ENCODE measurements around the gene ERCC8.

GRCh38 chr5:60916646-60917045, 28.2 kb downstream of the ERCC8 start:
- TF ChIP-seq MEF2A (IDR thresholded peaks at IDR 0.05; ENCODE audit: insufficient read depth, low read depth, low read length) = no peak
- TF ChIP-seq HCFC1 (IDR thresholded peaks at IDR 0.05; ENCODE audit: low read length) = no peak
- no peak for TF ChIP-seq CTCF (IDR thresholded peaks at IDR 0.05 in 2 of 3, conservative IDR thresholded peaks at IDR 0.05 in 1 of 3; ENCODE audit: control insufficient read depth in 2 of 3, extremely low read depth in 1 of 3, insufficient read depth in 1 of 3, low read depth in 3 of 3, low read length in 3 of 3)
- no peak for TF ChIP-seq PAX8 (IDR thresholded peaks at IDR 0.05)
- no peak for TF ChIP-seq POU2F2 (IDR thresholded peaks at IDR 0.05; ENCODE audit: borderline replicate concordance, low read depth, low read length)
- no peak for TF ChIP-seq CHD4 (IDR thresholded peaks at IDR 0.05)
- TF ChIP-seq POLR2A (IDR thresholded peaks at IDR 0.05; ENCODE audit: low read depth, low read length) = no peak
- no peak for TF ChIP-seq E2F8 (IDR thresholded peaks at IDR 0.05; ENCODE audit: low read depth, partially characterized antibody)
